WTC11 (cell line): ENCODE results near the gene ABCC3. TPM values are rescaled to one million over a fixed set of nuclear protein-coding genes. Genes with fewer than 3 reads are reported as not detected.

Source experiments
- ATAC-seq: fragments of 200-7000 bp; cut with Tn5 transposase; 2 replicates; pipeline ENCODE4 v1.10.0; 2021; ENCODE audit warnings: mild to moderate bottlenecking, moderate library complexity
- CTCF ChIA-PET: fragments of 300-600 bp; sonication (Branson Sonifier 250); formaldehyde crosslinking; loops from one replicate; lab custom pipeline; 2021; ENCODE audit warnings: antibody characterized with exemption; lab: Charles Lee
- POLR2A ChIA-PET: fragments of 350-600 bp; sonication (Branson Sonifier 250); formaldehyde crosslinking; loops from one replicate; lab custom pipeline; 2021; ENCODE audit warnings: antibody characterized with exemption; lab: Charles Lee
- DNase-seq: peaks from one replicate; pipeline ENCODE4 v3.0.0; 2021; ENCODE audit warnings: low spot score
- H3K27ac Mint-ChIP-seq: 2 replicates; pipeline ENCODE4 v1.8.0; 2021; ENCODE audit warnings: mixed read lengths
- H3K27me3 Mint-ChIP-seq: 2 replicates; pipeline ENCODE4 v1.8.0; 2021; ENCODE audit warnings: low read depth, mild to moderate bottlenecking, moderate library complexity, mixed read lengths
- H3K36me3 Mint-ChIP-seq: 2 replicates; pipeline ENCODE4 v1.8.0; 2021; ENCODE audit warnings: mixed read lengths
- H3K4me1 Mint-ChIP-seq: 2 replicates; pipeline ENCODE4 v1.8.0; 2022; ENCODE audit warnings: mixed read lengths
- H3K4me3 Mint-ChIP-seq: 2 replicates; pipeline ENCODE4 v1.8.0; 2021; ENCODE audit warnings: mild to moderate bottlenecking, moderate library complexity, mixed read lengths
- H3K9me3 Mint-ChIP-seq: 2 replicates; pipeline ENCODE4 v1.8.0; 2021; ENCODE audit warnings: mixed read lengths
- JAZF1 ChIP-seq: fragments of 250-450 bp; sonication (Bioruptor Pico); IDR thresholded peaks from 2 replicates; pipeline ENCODE4 v1.9.0; 2021; ENCODE audit warnings: moderate library complexity, mild to moderate bottlenecking, inconsistent platforms
- NR2C2 ChIP-seq: sonication (generic); formaldehyde crosslinking; IDR thresholded peaks from 2 replicates; pipeline ENCODE4 v1.8.0; 2022; ENCODE audit warnings: mild to moderate bottlenecking, missing genetic modification reagents
- SMAD3 ChIP-seq: sonication (generic); formaldehyde crosslinking; IDR thresholded peaks from 2 replicates; pipeline ENCODE4 v1.8.0; 2022; ENCODE audit warnings: missing genetic modification reagents, mild to moderate bottlenecking, borderline replicate concordance
- SMAD4 ChIP-seq: sonication (generic); formaldehyde crosslinking; IDR thresholded peaks from 2 replicates; pipeline ENCODE4 v1.8.0; 2022; ENCODE audit warnings: mild to moderate bottlenecking, missing genetic modification reagents
- ZBTB21 ChIP-seq: sonication (generic); formaldehyde crosslinking; IDR thresholded peaks from 2 replicates; pipeline ENCODE4 v1.8.1; 2023; ENCODE audit warnings: mild to moderate bottlenecking, missing genetic modification reagents, borderline replicate concordance
- ZNF423 ChIP-seq: fragments of 250-450 bp; sonication (Bioruptor Pico); IDR thresholded peaks from 2 replicates; pipeline ENCODE4 v2.1.2; 2022; ENCODE audit warnings: mild to moderate bottlenecking, moderate library complexity
- total RNA-seq: library from RNA; stranded (reverse); gene quantifications from 3 replicates; pipeline ENCODE4 v1.2.3, GENCODE V29; 2021
- TF ChIP-seq, protein P1 (sequence below): sonication (generic); formaldehyde crosslinking; IDR thresholded peaks from 2 replicates; pipeline ENCODE4 v1.8.1; 2022; ENCODE audit warnings: mild to moderate bottlenecking, moderate library complexity, missing genetic modification reagents
- TF ChIP-seq, protein P2 (sequence below): fragments of 250-450 bp; sonication (Bioruptor Pico); IDR thresholded peaks from 2 replicates; pipeline ENCODE4 v1.9.0; 2021; ENCODE audit warnings: mild to moderate bottlenecking
- TF ChIP-seq, protein P3 (sequence below): fragments of 250-450 bp; sonication (Bioruptor Pico); IDR thresholded peaks from 2 replicates; pipeline ENCODE4 v1.9.0; 2021; ENCODE audit warnings: moderate library complexity, mild to moderate bottlenecking, inconsistent platforms, borderline replicate concordance
- TF ChIP-seq, protein P4 (sequence below): sonication (generic); formaldehyde crosslinking; IDR thresholded peaks from 2 replicates; pipeline ENCODE4 v1.8.1; 2023; ENCODE audit warnings: mild to moderate bottlenecking, missing genetic modification reagents, moderate library complexity
- TF ChIP-seq, protein P5 (sequence below): sonication (generic); formaldehyde crosslinking; IDR thresholded peaks from 2 replicates; pipeline ENCODE4 v1.8.1; 2023; ENCODE audit warnings: mild to moderate bottlenecking, missing genetic modification reagents, moderate library complexity
- TF ChIP-seq, protein P6 (sequence below): sonication (generic); formaldehyde crosslinking; IDR thresholded peaks from 2 replicates; pipeline ENCODE4 v1.8.1; 2022; ENCODE audit warnings: low read depth, missing genetic modification reagents, borderline replicate concordance

ABCC3 gene
- total RNA-seq, 1 experiment from 2014 or later, result 0.92 TPM

DNA sequence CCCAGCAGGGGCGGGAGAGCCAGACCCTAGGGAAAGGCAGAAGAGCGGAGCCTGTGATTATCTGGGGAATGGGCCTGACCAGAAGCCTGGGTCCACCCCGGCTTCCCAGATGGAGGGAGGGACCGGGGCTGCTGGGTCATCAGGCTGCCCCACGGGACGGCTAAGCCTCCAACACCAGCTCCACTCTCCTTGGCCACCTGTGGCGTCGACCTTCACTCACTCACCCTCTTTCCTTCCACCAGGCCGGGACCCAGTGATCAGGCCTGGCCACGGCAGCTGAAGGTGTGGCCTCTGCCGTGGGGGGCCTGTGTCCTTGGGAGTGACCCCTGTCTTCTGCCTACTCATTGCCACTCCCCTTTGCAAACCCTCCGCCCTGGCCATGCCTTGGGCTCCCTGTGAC, 22.4 kb upstream of the ABCC3 start:
- no peak overlapping the region for H3K4me3 Mint-ChIP-seq
- ChIA-PET CTCF (interaction anchor here (1.0 to 6.8 kb wide), 7 partner anchors 11 to 65 kb away, joined by 3 to 31 read pairs (median 4); partner anchors contain the start of gene CACNA1G), POLR2A (no interaction called here)
- H3K4me1 Mint-ChIP-seq, result peaks cover 11% of the 10 kb centered on the region
- ATAC-seq (no peak), DNase-seq (no peak)
- H3K27me3 Mint-ChIP-seq, result no peaks in the 10 kb centered on the region
- TF ChIP-seq SMAD4 (no peak), NR2C2 (no peak), ZNF423 (CRISPR knock-in tag) (no peak)
- TF ChIP-seq, protein P1, sequence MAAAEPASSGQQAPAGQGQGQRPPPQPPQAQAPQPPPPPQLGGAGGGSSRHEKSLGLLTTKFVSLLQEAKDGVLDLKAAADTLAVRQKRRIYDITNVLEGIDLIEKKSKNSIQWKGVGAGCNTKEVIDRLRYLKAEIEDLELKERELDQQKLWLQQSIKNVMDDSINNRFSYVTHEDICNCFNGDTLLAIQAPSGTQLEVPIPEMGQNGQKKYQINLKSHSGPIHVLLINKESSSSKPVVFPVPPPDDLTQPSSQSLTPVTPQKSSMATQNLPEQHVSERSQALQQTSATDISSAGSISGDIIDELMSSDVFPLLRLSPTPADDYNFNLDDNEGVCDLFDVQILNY (CRISPR knock-in tag), result no peak
- TF ChIP-seq, protein P2, sequence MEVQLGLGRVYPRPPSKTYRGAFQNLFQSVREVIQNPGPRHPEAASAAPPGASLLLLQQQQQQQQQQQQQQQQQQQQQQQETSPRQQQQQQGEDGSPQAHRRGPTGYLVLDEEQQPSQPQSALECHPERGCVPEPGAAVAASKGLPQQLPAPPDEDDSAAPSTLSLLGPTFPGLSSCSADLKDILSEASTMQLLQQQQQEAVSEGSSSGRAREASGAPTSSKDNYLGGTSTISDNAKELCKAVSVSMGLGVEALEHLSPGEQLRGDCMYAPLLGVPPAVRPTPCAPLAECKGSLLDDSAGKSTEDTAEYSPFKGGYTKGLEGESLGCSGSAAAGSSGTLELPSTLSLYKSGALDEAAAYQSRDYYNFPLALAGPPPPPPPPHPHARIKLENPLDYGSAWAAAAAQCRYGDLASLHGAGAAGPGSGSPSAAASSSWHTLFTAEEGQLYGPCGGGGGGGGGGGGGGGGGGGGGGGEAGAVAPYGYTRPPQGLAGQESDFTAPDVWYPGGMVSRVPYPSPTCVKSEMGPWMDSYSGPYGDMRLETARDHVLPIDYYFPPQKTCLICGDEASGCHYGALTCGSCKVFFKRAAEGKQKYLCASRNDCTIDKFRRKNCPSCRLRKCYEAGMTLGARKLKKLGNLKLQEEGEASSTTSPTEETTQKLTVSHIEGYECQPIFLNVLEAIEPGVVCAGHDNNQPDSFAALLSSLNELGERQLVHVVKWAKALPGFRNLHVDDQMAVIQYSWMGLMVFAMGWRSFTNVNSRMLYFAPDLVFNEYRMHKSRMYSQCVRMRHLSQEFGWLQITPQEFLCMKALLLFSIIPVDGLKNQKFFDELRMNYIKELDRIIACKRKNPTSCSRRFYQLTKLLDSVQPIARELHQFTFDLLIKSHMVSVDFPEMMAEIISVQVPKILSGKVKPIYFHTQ (CRISPR knock-in tag), result no peak
- no peaks in the 10 kb centered on the region for H3K36me3 Mint-ChIP-seq
- H3K27ac Mint-ChIP-seq, result no peak overlapping the region; the same call in 1 of the 2 replicates
- H3K9me3 Mint-ChIP-seq, result no peaks in the 10 kb centered on the region

DNA sequence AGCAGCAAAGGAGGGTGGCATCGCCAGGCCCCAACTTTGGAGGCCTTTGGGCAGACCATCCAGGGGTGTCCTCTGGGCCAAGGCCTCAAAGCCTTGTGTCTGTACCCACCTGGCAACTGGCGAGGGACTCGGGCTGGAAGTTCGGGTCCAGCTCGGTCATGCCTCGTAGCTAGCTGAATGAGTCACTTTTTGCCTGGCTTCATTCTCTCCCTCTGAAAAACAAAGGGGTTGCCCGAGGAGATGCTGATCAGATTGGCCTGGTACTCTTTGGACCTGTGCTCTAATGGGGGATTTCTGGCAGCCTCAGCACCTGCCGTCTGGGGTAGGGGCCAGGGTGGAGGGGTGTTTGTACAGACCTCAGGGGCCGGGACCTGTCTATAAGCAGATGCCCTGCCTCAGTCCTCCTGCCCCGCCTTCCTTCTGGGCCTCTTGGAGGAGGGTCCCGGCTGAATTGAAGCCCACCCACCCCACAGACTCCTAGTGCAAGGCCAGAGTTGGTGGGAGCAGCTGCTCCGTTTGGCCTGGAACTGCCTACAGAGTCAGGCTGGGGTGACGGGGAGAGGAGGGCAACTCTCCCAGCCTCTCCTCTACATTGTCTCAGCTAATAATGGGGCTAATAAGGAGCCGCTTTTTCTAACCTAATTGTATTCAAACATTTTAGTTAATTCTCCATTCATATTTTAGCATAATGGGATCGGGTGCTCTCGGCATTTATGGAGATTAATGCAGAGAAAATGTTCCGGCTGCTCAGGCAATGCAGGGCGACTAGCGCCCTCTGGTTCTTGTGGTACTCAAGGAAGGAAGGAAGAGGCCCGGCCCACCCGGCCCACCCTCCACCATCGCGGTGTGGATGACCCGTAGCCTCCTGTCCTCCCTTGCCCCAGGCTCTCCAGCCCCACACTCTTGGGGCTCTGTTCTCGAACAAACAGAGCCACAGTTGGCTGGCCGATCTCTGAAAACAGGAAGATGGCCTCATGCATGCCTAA, 21.4 kb upstream of the ABCC3 start:
- H3K4me3 Mint-ChIP-seq, result no peak overlapping the region
- peak; percentile 26; the same call in 1 of the 2 replicates for ATAC-seq
- no peaks in the 10 kb centered on the region for H3K9me3 Mint-ChIP-seq
- POLR2A ChIA-PET, result no interaction called here
- CTCF ChIA-PET, result interaction anchor here (1.0 to 6.8 kb wide), 8 partner anchors 10 to 66 kb away, joined by 3 to 31 read pairs (median 4); partner anchors contain the start of gene CACNA1G
- H3K27ac Mint-ChIP-seq, result no peak overlapping the region
- DNase-seq, result no peak
- no peaks in the 10 kb centered on the region for H3K27me3 Mint-ChIP-seq
- H3K36me3 Mint-ChIP-seq, result no peaks in the 10 kb centered on the region
- peaks cover 11% of the 10 kb centered on the region for H3K4me1 Mint-ChIP-seq
- no peak for TF ChIP-seq SMAD3
- TF ChIP-seq JAZF1, result no peak
- TF ChIP-seq, protein P3, sequence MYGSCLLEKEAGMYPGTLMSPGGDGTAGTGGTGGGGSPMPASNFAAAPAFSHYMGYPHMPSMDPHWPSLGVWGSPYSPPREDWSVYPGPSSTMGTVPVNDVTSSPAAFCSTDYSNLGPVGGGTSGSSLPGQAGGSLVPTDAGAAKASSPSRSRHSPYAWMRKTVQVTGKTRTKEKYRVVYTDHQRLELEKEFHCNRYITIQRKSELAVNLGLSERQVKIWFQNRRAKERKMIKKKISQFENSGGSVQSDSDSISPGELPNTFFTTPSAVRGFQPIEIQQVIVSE, result no peak
- no peak for TF ChIP-seq ZBTB21 (CRISPR knock-in tag)
- TF ChIP-seq, protein P4, sequence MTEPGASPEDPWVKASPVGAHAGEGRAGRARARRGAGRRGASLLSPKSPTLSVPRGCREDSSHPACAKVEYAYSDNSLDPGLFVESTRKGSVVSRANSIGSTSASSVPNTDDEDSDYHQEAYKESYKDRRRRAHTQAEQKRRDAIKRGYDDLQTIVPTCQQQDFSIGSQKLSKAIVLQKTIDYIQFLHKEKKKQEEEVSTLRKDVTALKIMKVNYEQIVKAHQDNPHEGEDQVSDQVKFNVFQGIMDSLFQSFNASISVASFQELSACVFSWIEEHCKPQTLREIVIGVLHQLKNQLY, result no peak
- TF ChIP-seq, protein P5, sequence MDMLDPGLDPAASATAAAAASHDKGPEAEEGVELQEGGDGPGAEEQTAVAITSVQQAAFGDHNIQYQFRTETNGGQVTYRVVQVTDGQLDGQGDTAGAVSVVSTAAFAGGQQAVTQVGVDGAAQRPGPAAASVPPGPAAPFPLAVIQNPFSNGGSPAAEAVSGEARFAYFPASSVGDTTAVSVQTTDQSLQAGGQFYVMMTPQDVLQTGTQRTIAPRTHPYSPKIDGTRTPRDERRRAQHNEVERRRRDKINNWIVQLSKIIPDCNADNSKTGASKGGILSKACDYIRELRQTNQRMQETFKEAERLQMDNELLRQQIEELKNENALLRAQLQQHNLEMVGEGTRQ (CRISPR knock-in tag), result no peak
- TF ChIP-seq, protein P6, sequence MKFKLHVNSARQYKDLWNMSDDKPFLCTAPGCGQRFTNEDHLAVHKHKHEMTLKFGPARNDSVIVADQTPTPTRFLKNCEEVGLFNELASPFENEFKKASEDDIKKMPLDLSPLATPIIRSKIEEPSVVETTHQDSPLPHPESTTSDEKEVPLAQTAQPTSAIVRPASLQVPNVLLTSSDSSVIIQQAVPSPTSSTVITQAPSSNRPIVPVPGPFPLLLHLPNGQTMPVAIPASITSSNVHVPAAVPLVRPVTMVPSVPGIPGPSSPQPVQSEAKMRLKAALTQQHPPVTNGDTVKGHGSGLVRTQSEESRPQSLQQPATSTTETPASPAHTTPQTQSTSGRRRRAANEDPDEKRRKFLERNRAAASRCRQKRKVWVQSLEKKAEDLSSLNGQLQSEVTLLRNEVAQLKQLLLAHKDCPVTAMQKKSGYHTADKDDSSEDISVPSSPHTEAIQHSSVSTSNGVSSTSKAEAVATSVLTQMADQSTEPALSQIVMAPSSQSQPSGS, result no peak
